ENCODE results near the gene KRTAP21-1.
"Not testable (repeated sequence)": the region's sequence is repeated elsewhere in the genome, so short reads cannot be mapped to it uniquely, and the experiment has no call there.

Gene KRTAP21-1

GRCh38 chr21:30755328-30755727, at the start of gene KRTAP21-1:
KRTAP21-1 (minus strand) TSS chr21:30755428; CDS start chr21:30755378, 50 bp downstream.
- DNase-seq, result not testable (repeated sequence)

DNA sequence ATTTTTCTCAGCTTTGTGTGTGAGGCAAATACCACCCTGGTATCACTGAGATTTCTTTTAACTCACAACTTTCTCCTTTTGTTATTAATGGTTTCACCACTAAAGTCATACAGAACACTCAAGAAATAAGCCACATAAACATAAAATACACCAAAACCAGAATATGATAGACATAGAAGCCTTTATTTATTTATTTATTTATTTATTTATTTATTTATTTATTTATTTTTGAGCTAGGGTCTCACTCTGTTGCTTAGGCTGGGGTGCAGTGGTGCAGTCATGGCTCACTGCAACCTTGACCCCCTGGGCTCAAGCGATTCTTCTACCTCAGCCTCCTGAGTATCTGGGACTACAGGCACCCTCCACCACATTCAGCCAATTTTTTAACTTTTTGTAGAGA, 45.4 kb upstream of the KRTAP21-1 start:
- DNase-seq, result no peak

GRCh38 chr21:30793581-30794314, 38.5 kb upstream of the KRTAP21-1 start:
- DNase-seq, result no peak

- no peak for DNase-seq
These were observed 24.0 kb upstream of the KRTAP21-1 start for GRCh38 chr21:30779249-30779648.

DNA sequence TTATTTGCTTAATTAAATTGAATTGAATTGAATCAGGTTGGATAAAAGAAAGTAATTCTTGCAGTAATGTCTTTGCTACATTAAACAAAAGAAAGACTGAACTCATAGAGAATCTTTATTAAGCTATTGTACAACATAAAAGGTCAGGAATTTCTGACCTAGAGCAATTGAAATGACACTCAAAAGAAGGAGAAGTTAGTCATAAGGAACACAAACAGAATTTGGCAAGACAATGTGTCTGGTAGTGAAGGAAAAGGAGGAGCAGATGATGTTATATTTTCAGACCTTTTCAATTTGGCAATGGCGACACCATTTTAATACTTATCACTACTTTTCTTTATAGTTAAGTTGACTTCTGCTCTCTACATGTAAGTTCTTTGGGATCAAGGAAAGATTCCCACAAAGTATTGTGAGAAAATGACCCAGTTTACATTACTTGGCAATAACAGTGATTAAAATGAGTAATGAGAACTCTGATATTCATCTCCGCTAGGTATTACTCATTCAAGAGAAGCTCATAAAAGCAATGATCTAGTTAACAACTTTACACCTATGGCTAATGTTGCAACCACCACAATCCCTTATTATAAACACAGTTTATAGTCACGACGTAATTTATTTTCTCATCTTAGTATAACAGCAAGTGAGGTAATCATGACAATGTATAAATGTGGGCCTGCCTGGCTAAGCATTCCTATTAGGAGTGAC, 14.7 kb upstream of the KRTAP21-1 start:
- no peak for DNase-seq

- no peak for DNase-seq
These were observed 5.5 kb upstream of the KRTAP21-1 start for GRCh38 chr21:30760776-30761175.

DNA sequence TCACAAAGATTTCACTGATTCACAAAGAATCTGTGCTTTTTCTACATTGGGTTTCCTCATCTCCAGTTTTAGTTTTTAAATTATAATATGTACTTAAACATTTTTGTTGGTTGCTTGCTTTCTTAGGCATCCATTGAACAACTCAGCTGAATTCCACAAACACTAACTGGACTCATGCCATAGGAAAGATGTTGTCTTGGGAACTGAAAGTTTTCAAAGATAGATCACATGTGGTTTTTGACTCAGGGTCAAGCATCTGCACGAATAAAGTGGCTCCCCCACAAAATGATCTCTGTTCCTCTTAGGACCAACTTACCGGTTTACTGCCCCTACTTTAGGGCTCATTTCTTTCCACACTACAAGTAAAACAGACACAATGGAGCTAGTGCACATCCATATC, 3.1 kb upstream of the KRTAP21-1 start:
- DNase-seq, result no peak

GRCh38 chr21:30747159-30747558, 8.1 kb downstream of the KRTAP21-1 start, which contains the start of gene KRTAP21-2:
KRTAP21-2 (minus strand) TSS chr21:30747259; CDS start chr21:30747202, 57 bp downstream.
- DNase-seq, result no peak

- no peak for DNase-seq
These were observed 14.8 kb downstream of the KRTAP21-1 start for GRCh38 chr21:30740462-30740861.

DNA sequence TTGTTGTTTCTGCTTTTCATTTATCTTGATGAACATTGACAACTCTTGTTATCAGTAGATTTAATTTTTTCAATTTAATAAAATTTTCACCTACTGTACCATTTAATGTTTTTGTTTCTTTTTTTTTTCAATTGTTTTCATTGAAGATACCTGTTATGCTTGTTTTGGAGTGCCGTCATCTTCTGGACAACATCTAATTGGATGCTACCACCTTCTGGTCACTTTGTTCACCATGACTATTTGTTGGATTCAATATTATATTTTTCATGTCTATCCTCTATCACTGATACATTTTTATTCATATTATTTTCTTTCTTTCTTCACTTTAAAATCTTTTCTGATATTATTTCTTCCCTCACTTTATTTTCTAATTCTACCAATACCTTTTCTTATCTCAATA, 22.2 kb downstream of the KRTAP21-1 start:
- no peak for DNase-seq

GRCh38 chr21:30726726-30727125, 28.5 kb downstream of the KRTAP21-1 start:
- no peak for DNase-seq

- no peak for DNase-seq
These were observed 35.8 kb downstream of the KRTAP21-1 start for GRCh38 chr21:30719401-30719800.

DNA sequence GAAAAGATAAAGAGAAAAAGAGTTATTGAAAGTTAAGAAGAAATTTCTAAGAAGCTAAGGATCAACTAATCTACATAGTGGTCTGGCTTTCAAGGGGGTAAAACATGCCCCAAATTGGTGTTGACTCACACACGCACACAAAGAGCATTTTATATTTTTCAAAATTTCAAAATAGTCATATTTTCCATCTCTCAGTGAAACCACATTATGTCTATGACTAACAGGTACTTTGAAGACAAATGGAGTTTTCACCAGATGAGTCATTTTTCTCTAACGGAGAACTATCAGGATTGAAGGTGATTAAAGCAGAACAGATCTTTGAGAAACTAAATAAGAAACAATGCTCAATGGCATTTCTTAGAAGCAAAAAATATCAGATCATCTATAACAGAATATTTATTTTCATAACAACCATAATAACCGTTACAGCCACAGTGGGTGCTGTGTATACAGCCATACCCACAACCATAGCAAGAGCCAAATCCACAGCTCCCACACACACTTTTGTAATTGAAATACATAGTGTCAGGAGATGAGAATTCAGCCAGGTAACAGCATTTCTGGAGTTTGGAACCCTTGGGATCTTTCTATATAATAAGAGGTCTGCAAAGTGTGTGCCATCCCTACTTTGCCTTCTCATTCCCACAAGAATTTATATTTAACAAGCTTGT, 36.9 kb downstream of the KRTAP21-1 start, which contains the start of gene KRTAP21-3:
Gene KRTAP21-3, minus strand, starts transcription at position 539 of the 671 bp plus-strand sequence. Its CDS starts 18 bp downstream, at position 521.
- DNase-seq, result no peak

DNA sequence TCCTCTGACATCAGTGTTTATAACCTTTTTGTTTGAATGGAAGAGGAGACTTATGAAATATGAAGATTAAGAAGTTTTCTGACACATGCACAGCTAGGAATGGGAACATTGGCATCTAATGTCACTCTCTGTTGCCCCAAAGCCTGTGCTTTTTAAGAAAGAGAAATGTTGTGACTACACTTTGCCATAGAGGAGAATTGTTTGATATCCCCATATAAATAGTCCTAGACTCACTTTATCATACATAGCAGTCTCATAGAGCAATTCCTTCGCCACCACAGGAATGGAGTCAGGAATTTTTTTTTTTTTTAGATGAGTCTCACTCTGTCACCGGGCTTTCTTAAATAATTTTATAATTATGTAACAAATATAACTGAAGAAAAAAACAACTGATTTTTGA, 38.1 kb downstream of the KRTAP21-1 start:
- DNase-seq, result no peak

DNA sequence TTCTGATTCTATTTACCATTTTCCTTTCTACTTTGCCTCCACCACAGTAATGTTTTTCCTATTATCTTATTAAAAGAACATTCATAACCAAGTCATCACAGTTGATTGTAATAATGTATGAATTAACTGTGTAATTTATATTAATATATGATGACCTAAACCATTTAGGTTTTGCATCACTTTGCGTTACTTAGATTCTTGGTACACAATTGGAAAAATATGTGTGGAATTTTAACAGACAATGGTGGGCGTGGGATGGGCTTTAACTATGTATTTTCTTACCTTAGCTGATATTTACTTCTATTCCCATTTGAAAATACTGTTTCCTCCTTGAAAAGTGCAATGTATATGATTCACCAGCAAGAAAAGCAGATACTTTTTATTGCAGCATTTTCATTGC, 40.3 kb downstream of the KRTAP21-1 start:
- no peak for DNase-seq

GRCh38 chr21:30714456-30714855, 40.8 kb downstream of the KRTAP21-1 start:
- DNase-seq, result no peak

GRCh38 chr21:30713766-30714165, 41.5 kb downstream of the KRTAP21-1 start:
- no peak for DNase-seq

DNA sequence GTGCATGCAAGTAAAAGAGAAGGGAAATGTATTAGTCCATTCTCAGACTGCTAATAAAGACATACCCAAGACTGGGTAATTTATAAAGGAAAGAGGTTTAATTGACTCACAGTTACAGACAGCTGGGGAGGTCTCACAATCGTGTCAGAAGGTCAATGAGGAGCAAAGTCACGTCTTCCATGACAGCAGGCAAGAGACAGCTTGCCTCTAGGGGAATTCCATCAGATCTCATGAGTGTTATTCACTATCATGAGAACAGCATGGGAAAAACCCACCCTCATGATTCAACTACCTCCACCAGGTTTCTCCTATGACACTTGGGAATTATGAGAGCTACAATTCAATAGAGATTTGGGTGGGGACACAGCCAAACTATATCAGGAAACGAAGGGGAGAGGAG, 44.7 kb downstream of the KRTAP21-1 start:
- DNase-seq, result no peak

DNA sequence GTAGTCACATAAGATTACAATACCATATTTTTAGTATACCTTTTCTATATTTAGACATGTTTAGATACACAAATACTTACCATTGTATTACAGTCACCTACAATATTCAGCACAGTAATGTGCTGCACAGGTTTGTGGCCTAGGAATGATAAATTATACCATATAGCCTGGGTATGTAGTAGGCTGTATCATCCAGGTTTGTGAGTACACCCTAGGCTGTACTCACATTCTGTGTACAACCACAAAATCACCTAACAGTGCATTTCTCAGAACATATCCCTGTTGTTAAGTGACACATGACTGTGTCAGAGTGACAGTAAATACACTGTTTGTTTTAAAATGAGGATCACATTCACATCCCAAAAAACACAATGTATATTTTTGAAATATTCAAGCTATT, 47.8 kb downstream of the KRTAP21-1 start:
- DNase-seq, result no peak
